PC-3 (cell line): ENCODE results near the gene TMPRSS7. TPM values are rescaled to one million over a fixed set of nuclear protein-coding genes. Genes with fewer than 3 reads are reported as not detected.
"Not testable (repeated sequence)": the region's sequence is repeated elsewhere in the genome, so short reads cannot be mapped to it uniquely, and the experiment has no call there.

Experiments used
- ATAC-seq: fragments of 200-7000 bp; cut with Tn5 transposase; 2 replicates; pipeline ENCODE4 v1.9.1; 2020; ENCODE audit warnings: mild to moderate bottlenecking, moderate library complexity
- BruUV-seq: library from RNA; stranded (reverse); fragments of 400-500 nt; replicated peaks from 2 replicates; lab custom pipeline; 2021; lab: Mats Ljungman, UMichigan
- CTCF ChIA-PET: fragments of 300-600 bp; sonication (Branson Sonifier 250); formaldehyde crosslinking; loops from one replicate; lab custom pipeline; 2022; ENCODE audit warnings: antibody characterized with exemption; lab: Charles Lee
- POLR2A ChIA-PET: fragments of 300-600 bp; sonication (Branson Sonifier 250); formaldehyde crosslinking; loops from one replicate; lab custom pipeline; 2022; ENCODE audit warnings: antibody characterized with exemption; ENCODE audit not compliant: unreplicated experiment; lab: Charles Lee
- DNase-seq: peaks from one replicate; pipeline ENCODE4 v3.0.0-alpha.2; 2015
- H2AFZ ChIP-seq: fragments of 300-600 bp; sonication (generic); 2 replicates; pipeline ENCODE4 v1.6.0; 2016; ENCODE audit warnings: antibody characterized with exemption, low read length
- H3F3A ChIP-seq: fragments of 300-600 bp; sonication (generic); one replicate; pipeline ENCODE4 v1.6.0; 2017; ENCODE audit warnings: antibody characterized with exemption, low read length, control low read depth, mild to moderate bottlenecking; ENCODE audit not compliant: unreplicated experiment
- H3K27ac ChIP-seq: fragments of 300-600 bp; sonication (generic); 2 replicates; pipeline ENCODE4 v1.5.1; 2016; ENCODE audit warnings: mild to moderate bottlenecking, low read length
- H3K27me3 ChIP-seq: fragments of 300-600 bp; sonication (generic); 2 replicates; pipeline ENCODE4 v1.6.1; 2016; ENCODE audit warnings: low read length, mixed read lengths
- H3K36me3 ChIP-seq: fragments of 300-600 bp; sonication (generic); 2 replicates; pipeline ENCODE4 v1.6.1; 2016; ENCODE audit warnings: low read depth, mixed run types, low read length, mixed read lengths
- H3K4me1 ChIP-seq: fragments of 300-600 bp; sonication (generic); 2 replicates; pipeline ENCODE4 v1.5.1; 2016; ENCODE audit warnings: low read length; ENCODE audit not compliant: insufficient read depth
- H3K4me2 ChIP-seq: fragments of 300-600 bp; sonication (generic); 2 replicates; pipeline ENCODE4 v1.6.0; 2016; ENCODE audit warnings: low read length
- H3K4me3 ChIP-seq: fragments of 300-600 bp; sonication (generic); 2 replicates; pipeline ENCODE4 v1.5.1; 2016; ENCODE audit warnings: mild to moderate bottlenecking, low read length, mixed read lengths
- H3K79me2 ChIP-seq: fragments of 300-600 bp; sonication (generic); 2 replicates; pipeline ENCODE4 v1.6.1; 2017; ENCODE audit warnings: low read length, mixed read lengths
- H3K9ac ChIP-seq: fragments of 300-600 bp; sonication (generic); 2 replicates; pipeline ENCODE4 v1.6.0; 2016; ENCODE audit warnings: mild to moderate bottlenecking, low read length
- H3K9me2 ChIP-seq: fragments of 300-600 bp; sonication (generic); replicated peaks from 2 replicates; pipeline ENCODE4 v1.6.1; 2016; ENCODE audit warnings: mixed run types, low read length, mixed read lengths
- H3K9me3 ChIP-seq: fragments of 300-600 bp; sonication (generic); 2 replicates; pipeline ENCODE4 v1.6.1; 2016; ENCODE audit warnings: low read length, mixed read lengths
- H4K20me1 ChIP-seq: fragments of 300-600 bp; sonication (generic); 2 replicates; pipeline ENCODE4 v1.6.1; 2016; ENCODE audit warnings: low read length, mixed read lengths
- CTCF ChIP-seq: fragments of 300-600 bp; sonication (generic); conservative IDR thresholded peaks from 2 replicates; pipeline ENCODE4 v1.5.1; 2017; ENCODE audit warnings: antibody characterized with exemption, low read depth, mild to moderate bottlenecking, low read length
- EZH2 ChIP-seq: fragments of 300-600 bp; sonication (generic); IDR thresholded peaks from one replicate; pipeline ENCODE4 v1.6.1; 2017; ENCODE audit warnings: antibody characterized with exemption, mild to moderate bottlenecking, low read length; ENCODE audit not compliant: unreplicated experiment
- EZH2phosphoT487 ChIP-seq: fragments of 300-600 bp; sonication (generic); IDR thresholded peaks from 2 replicates; pipeline ENCODE4 v1.6.1; 2018; ENCODE audit warnings: mild to moderate bottlenecking, antibody characterized with exemption, low read length, borderline replicate concordance
- intact Hi-C: fragments of 100-400 bp; cut with micrococcal nuclease; formaldehyde crosslinking; loops from 2 replicates; pipeline ENCODE4 v1.9.0; 2023
- total RNA-seq: library from RNA; depleted of rRNA; stranded (reverse); fragments of >200 nt; gene quantifications from 2 replicates; pipeline ENCODE4 v1.2.3, GENCODE V29; 2014

TMPRSS7 gene
- total RNA-seq, 1 experiment from 2014 or later: 0.33 TPM

GRCh38 chr3:112059497-112059896 is 25.0 kb downstream of the TMPRSS7 start:
- H3K27me3 ChIP-seq: no peaks in the 10 kb centered on the region
- H4K20me1 ChIP-seq: no peaks in the 10 kb centered on the region
- BruUV-seq: no TSS peak
- H3K9ac ChIP-seq: no peak overlapping the region
- no peaks in the 10 kb centered on the region for H3K36me3 ChIP-seq
- H3F3A ChIP-seq: no peaks in the 10 kb centered on the region
- no peak overlapping the region for H2AFZ ChIP-seq
- no peaks in the 10 kb centered on the region for H3K9me3 ChIP-seq
- DNase-seq: no peak
- no peak overlapping the region for H3K4me2 ChIP-seq
- H3K9me2 ChIP-seq: no peaks in the 10 kb centered on the region; the same call in 1 of the 2 replicates
- POLR2A ChIA-PET: no interaction called here
- H3K79me2 ChIP-seq: no peaks in the 10 kb centered on the region
- TF ChIP-seq EZH2 (no peak), EZH2phosphoT487 (no peak), CTCF (no peak)
- H3K27ac ChIP-seq: no peak overlapping the region
- H3K4me1 ChIP-seq: peaks cover 11% of the 10 kb centered on the region
- no peak for ATAC-seq
- intact Hi-C loops: no loop called here
- CTCF ChIA-PET: no interaction called here
- H3K4me3 ChIP-seq: no peak overlapping the region

GRCh38 chr3:112061152-112061551 is 26.6 kb downstream of the TMPRSS7 start:
- no peak for ATAC-seq
- Histone ChIP-seq H3K9me2 (no peaks in the 10 kb centered on the region; the same call in 1 of the 2 replicates), H2AFZ (no peak overlapping the region), H3K4me3 (no peak overlapping the region), H3K27me3 (no peaks in the 10 kb centered on the region), H3K36me3 (no peaks in the 10 kb centered on the region), H3K4me2 (no peak overlapping the region), H3K4me1 (peaks cover 9% of the 10 kb centered on the region), H3K9me3 (no peaks in the 10 kb centered on the region), H4K20me1 (no peaks in the 10 kb centered on the region), H3K27ac (no peak overlapping the region), H3K79me2 (no peaks in the 10 kb centered on the region), H3F3A (no peaks in the 10 kb centered on the region), H3K9ac (no peak overlapping the region)
- no peak for TF ChIP-seq EZH2phosphoT487
- no peak for TF ChIP-seq CTCF
- no TSS peak for BruUV-seq
- no peak for DNase-seq
- CTCF ChIA-PET: no interaction called here
- intact Hi-C loops: no loop called here
- POLR2A ChIA-PET: no interaction called here

- H3K4me3 ChIP-seq, H4K20me1 ChIP-seq, BruUV-seq, H3K9ac ChIP-seq, POLR2A ChIA-PET, ATAC-seq, H3K9me3 ChIP-seq, H3K27me3 ChIP-seq, H3K4me2 ChIP-seq, DNase-seq, H2AFZ ChIP-seq, H3K27ac ChIP-seq, H3F3A ChIP-seq, H3K79me2 ChIP-seq, intact Hi-C loops, H3K36me3 ChIP-seq, H3K9me2 ChIP-seq: not testable (repeated sequence)
- CTCF ChIA-PET: interaction anchor here (0.6 kb wide), 1 partner anchor 94 kb away, joined by 3 read pairs; the partner anchor contains the start of gene ABHD10
- peaks cover 28% of the 10 kb centered on the region for H3K4me1 ChIP-seq
Measured at GRCh38 chr3:112072387-112073060, 38.0 kb downstream of the TMPRSS7 start.
